ENCODE results near the gene H6PD. TPM values are rescaled to one million over a fixed set of nuclear protein-coding genes. Genes with fewer than 3 reads are reported as not detected.

Gene H6PD
- total RNA-seq, 4 donors from 2014 or later: 37.3 to 65.1 (median 44.4) TPM

GRCh38 chr1:9302745-9303524, 68.4 kb downstream of the H6PD start:
- TF ChIP-seq POLR2A (IDR thresholded peaks at IDR 0.05): no peak
- no peak for TF ChIP-seq CTCF (IDR thresholded peaks at IDR 0.05 in 4 of 5, conservative IDR thresholded peaks at IDR 0.05 in 1 of 5)
- H3K36me3 ChIP-seq: no peaks in the 10 kb centered on the region
- ATAC-seq (peak; percentile 45 to 72), DNase-seq (no peak)
- H3K9me3 ChIP-seq: no peaks in the 10 kb centered on the region
- peaks cover 44% of the 10 kb centered on the region in 2 donors for H3K4me1 ChIP-seq
- H3K27ac ChIP-seq: peak overlapping the region; percentile 56 to 75 (median 61)
- intact Hi-C loops (cut with DNase I; ENCODE audit: low total_unique reads) (no loop called here), in situ Hi-C loops (cut with MboI; ENCODE audit: low sequenced_read_pairs in 4 of 4) (loop anchor here in 1 of 4 donors (10.0 kb wide), 1 partner anchor 72 kb away; no protein-coding TSS in a partner anchor)
- no peak overlapping the region for H3K4me3 ChIP-seq
- no peaks in the 10 kb centered on the region for H3K27me3 ChIP-seq

GRCh38 chr1:9303916-9304315, 69.3 kb downstream of the H6PD start:
- in situ Hi-C loops (cut with MboI; ENCODE audit: low sequenced_read_pairs in 4 of 4): loop anchor here in 1 of 4 donors (10.0 kb wide), 1 partner anchor 71 kb away; no protein-coding TSS in a partner anchor
- intact Hi-C loops (cut with DNase I; ENCODE audit: low total_unique reads): no loop called here
- Histone ChIP-seq H3K36me3 (no peaks in the 10 kb centered on the region), H3K9me3 (no peaks in the 10 kb centered on the region), H3K4me3 (no peak overlapping the region), H3K27me3 (no peaks in the 10 kb centered on the region), H3K4me1 (peaks cover 43 to 44% of the 10 kb centered on the region in 2 donors), H3K27ac (peak overlapping the region in 3 of 4 donors; percentile 56 to 75 (median 63))
- TF ChIP-seq POLR2A (IDR thresholded peaks at IDR 0.05) (no peak), CTCF (IDR thresholded peaks at IDR 0.05 in 4 of 5, conservative IDR thresholded peaks at IDR 0.05 in 1 of 5) (no peak)
- ATAC-seq: no peak
- no peak for DNase-seq

DNA sequence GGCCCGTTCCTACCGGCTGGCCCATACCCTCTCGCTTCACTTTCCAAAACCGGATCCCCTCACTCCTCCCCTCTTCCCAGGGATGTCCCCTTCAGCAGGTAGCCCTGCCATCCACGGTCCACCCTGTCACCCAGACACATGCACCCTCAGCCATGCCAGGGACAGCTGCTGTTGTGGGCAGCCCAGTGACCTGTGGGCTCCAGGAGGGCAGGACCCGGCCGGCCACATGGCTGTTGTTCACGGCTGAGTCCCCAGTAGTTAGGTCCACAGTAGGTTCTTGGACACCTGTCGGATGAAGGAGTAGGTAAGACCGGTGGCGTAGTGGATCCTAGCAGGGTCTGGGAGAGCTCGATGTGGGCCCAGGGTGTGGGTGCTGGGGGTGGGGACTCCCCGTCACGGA, 70.6 kb downstream of the H6PD start:
- in situ Hi-C loops (cut with MboI; ENCODE audit: low sequenced_read_pairs in 4 of 4) (loop anchor here in 1 of 4 donors (10.0 kb wide), 1 partner anchor 70 kb away; no protein-coding TSS in a partner anchor), intact Hi-C loops (cut with DNase I; ENCODE audit: low total_unique reads) (no loop called here)
- Histone ChIP-seq H3K27me3 (no peaks in the 10 kb centered on the region), H3K4me1 (peaks cover 39 to 40% of the 10 kb centered on the region in 2 donors), H3K4me3 (no peak overlapping the region), H3K36me3 (no peaks in the 10 kb centered on the region), H3K9me3 (no peaks in the 10 kb centered on the region), H3K27ac (no peak overlapping the region)
- TF ChIP-seq POLR2A (IDR thresholded peaks at IDR 0.05) (no peak), CTCF (IDR thresholded peaks at IDR 0.05 in 4 of 5, conservative IDR thresholded peaks at IDR 0.05 in 1 of 5) (no peak)
- DNase-seq (no peak), ATAC-seq (no peak)

DNA sequence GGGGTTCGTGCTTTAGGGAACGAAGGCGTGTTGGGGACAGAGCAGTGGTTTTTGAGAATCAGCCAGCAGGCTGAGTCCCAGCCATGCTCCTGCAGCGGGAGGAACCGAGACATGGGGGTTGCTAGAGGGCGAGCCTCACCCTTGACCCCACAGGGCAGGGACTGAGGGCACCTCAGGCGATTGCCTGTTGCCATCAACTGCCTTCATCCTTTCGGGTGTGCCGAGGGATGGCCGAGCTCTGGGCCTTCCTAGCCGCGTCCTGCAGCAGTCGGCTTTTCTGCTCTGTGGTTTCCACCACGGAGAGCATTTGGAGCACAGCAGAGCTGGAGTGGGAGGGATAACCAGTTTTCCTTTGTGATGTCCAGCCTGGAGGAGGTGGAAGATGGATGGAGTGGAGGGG, 71.4 kb downstream of the H6PD start:
- no peaks in the 10 kb centered on the region for H3K27me3 ChIP-seq
- ATAC-seq (no peak), DNase-seq (no peak)
- no peak overlapping the region for H3K4me3 ChIP-seq
- H3K36me3 ChIP-seq: no peaks in the 10 kb centered on the region
- TF ChIP-seq CTCF (IDR thresholded peaks at IDR 0.05 in 4 of 5, conservative IDR thresholded peaks at IDR 0.05 in 1 of 5) (no peak), POLR2A (IDR thresholded peaks at IDR 0.05) (no peak)
- in situ Hi-C loops (cut with MboI; ENCODE audit: low sequenced_read_pairs in 4 of 4): loop anchor here in 1 of 4 donors (10.0 kb wide), 1 partner anchor 69 kb away; no protein-coding TSS in a partner anchor
- H3K4me1 ChIP-seq: peaks cover 37% of the 10 kb centered on the region in 2 donors
- H3K27ac ChIP-seq: no peak overlapping the region
- intact Hi-C loops (cut with DNase I; ENCODE audit: low total_unique reads): no loop called here
- H3K9me3 ChIP-seq: no peaks in the 10 kb centered on the region

All from gastrocnemius medialis (tissue), 4 donors.